ENCODE data around the gene CGB1.
A peak's percentile ranks its signal among the peaks of the same experiment; 100 is the strongest.

CGB1 gene

GRCh38 chr19:49036815-49037214 lies at the start of gene CGB1:
Gene CGB1, minus strand, starts transcription at chr19:49036895. Its CDS starts 184 bp downstream, at chr19:49036711.
- peak; percentile 40 for DNase-seq

- no peak for DNase-seq
These were observed 49.6 kb upstream of the CGB1 start for GRCh38 chr19:49086296-49086695.

DNA sequence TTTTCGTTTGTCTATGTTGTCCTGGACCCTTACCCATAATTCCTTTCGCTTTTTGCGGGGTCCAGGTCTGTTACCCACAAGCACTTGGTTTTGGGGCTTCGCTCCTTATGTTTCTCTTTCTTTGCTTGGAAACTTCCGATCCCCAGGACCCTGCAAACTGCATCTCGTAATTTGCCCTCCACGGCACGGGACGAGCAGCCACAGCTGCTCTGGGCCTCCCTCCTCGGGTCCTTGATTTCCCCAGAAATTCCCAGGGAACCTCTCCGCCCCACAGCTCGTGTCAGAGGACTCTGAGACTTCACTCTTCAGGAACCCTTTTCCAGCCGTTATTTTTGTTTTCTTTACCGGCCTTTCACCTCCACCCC lies 49.2 kb upstream of the CGB1 start:
- DNase-seq: no peak

DNA sequence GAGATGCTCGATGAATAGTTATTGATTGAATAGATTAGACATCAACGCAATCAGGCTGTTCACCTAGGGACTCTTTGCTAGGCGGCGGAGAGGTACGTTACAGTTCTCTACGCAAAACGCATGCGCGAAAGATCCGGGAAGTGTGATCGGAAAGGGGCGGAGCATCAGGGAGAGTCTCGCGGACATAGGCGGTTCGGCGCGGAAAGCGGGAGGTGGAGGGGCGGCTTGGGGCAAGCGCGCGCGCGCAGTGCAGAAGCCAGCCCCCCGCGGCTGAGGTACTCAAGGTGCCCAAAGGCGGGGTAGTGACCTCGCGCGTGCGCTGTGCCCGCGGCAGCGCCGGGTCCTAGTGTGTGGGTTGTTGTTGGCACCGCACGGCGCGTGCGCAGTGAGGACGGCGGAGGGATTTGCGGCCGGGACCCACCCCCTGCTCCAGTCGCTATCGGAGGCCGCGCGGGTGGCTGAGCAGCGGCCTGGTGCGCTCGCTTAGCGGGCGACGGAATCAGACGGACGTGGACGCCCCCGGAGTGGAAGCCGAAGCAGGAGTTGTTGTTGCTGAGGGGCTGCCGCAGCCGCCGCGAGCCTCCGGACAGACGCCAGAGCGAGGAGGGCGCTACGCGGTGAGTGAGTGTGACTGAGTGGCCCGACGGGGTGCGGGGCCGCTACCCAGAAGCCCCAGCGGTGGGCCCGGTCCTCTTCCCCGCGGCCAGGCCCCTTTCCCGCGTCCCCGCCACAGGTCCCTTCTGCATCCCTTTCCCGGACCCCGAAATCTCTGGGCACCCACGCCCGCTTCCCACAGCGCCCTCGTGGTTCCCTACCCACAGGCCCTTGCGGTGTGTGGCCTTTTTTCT lies 48.5 kb upstream of the CGB1 start, which contains the start of gene SNRNP70:
Gene SNRNP70 (plus strand): TSS at position 432 of the 848 bp plus-strand sequence. CDS start 964 bp downstream, outside the sequence.
- DNase-seq: peak; percentile 99

DNA sequence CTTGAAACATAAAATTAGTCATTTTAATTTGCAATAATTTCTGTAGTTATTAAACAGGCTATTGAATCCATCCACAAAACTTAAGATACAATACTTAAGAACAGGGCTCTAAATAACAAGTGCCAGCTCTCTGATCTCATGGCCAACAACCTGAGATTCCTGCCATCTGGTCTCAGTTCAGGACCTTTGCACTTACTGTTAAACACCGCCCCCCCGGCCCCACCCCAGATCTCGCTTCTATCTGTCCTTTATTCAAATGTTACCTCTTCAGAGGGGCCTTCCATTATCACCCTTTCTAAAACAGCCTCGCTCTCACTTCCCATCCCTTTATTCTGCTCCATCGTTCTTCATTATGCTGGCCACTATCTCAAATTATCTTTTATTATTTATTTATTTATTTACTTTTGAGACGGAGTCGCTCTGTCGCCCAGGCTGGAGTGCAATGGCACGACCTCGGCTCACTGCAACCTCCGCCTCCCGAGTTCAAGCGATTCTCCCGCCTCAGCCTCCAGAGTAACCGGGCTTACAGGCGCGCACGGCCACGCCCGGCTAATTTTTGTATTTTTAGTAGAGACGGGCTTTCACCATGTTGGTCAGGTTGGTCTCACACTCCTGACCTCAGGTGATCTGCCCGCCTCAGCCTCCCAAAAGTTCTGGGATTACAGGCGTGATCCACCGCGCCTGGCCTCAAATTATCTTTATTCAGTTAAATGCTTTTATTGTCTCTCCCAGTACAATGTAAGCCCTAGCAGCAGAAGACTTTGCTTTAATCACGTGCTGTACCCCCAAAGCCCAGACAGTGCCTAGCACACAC lies 47.7 kb upstream of the CGB1 start:
- DNase-seq: no peak

DNA sequence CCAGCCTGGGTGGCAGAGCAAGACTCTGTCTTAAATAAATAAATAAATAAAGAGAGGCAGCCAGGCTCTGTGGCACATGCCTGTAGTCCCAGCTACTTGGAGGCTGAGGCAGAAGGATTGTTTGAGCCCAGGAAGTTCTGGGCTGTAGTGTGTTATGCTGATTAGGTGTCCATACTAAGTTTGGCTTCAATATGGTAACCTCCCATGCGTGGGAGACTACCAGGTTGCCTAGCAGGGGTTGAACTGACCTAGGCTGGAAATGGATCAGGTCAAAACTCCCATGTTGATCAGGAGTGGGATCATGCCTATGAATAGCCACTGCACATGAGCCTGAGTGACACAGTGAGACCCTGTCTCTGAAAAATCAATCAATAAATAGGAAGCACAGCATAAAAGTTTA lies 44.6 kb upstream of the CGB1 start:
- no peak for DNase-seq

- DNase-seq: no peak
These were observed 43.7 kb upstream of the CGB1 start for GRCh38 chr19:49080392-49080791.

DNA sequence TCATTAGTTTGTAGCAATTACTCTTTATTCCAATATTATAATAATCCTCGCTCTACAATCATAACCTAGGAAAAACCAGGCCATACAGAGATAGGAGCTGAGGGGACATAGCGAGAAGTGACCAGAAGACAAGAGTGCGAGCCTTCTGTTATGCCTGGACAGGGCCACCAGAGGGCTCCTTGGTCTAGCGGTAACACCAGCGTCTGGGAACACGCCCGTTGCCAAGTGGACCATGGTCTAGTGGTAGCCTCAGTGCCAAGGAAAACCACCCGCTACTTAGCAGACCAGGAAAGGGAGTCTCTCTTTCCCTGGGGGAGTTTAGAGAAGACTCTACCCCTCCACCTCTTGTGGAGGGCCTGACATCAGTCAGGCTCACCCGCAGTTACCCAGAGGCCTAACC lies 38.2 kb upstream of the CGB1 start:
- peak; percentile 23 for DNase-seq

DNA sequence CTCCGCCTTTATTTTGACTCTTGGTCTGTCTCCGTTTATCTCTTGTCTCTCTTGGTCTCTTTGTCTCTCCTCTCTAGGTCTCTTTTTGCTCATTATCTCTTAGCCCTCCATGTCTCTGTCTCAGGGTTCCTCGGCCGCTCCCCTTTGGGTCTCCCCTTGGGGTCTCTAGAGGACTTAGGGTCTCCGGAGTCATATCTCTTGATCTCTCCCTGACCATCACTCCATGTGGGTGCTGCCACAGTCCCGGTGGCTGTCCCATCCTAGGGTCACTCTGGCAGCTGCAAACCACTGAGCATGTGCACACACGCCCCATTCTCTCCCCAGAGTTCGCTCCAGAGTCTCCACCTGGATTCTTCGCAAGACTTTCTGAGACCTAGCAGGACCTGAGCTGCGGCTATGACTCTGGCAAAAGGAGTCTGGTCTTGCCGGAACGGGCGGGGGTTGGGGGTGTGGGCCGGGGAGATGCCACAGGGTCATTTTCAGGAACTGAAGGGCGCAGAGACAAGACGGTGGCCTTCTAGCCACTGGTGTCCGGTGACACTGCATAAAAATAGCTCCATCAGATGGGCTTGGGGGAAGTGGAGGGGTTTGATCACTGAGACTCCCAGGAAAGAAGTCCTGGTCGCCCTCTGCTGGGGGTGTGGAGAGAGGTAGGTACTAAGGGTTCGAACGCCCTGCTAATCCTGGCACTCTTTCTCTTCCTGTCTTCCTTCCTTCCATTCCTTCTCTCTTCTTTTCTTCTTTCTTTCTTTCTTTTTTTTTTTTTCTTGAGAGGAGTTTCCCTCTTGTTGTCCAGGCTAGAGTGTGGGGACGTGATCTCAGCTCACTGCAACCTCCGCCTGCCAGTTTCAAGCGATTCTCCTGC lies 37.1 kb upstream of the CGB1 start:
- no peak for DNase-seq

DNA sequence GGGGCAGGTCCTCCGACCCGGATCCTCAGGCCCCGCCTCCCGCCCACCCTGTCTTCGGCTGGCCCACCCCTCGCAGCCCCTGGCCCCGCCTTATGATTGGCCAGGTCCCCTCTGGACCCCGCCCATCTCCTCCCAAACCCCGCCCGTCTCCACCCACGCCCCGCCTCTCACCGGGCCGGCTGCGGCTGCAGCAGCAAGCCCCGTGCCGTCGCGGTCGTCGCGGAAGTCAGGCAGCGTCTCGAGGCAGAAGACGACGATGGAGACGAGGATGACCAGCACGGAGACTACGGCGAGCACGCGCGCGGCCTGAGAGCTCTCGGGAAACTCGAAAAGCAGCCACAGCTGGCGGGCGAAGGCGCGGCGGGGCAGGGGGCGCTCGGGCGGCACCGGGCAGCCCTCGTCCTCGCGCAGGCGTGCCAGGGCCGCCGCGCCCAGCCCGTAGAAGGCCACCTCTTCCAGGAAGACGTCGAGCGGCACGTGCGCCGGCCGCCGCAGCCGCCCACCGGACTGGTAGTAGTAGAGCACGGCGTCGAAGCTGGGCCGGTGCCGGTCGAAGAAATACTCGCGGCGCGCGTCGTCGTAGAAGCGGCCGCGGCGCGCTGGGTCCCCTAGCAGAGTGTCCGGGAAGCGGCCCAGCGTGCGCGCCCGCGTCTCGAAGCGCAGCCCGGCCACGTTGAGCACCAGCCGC lies 35.3 kb upstream of the CGB1 start:
- peak; percentile 25 for DNase-seq

GRCh38 chr19:49070416-49070815 lies 33.7 kb upstream of the CGB1 start:
- DNase-seq: no peak

DNA sequence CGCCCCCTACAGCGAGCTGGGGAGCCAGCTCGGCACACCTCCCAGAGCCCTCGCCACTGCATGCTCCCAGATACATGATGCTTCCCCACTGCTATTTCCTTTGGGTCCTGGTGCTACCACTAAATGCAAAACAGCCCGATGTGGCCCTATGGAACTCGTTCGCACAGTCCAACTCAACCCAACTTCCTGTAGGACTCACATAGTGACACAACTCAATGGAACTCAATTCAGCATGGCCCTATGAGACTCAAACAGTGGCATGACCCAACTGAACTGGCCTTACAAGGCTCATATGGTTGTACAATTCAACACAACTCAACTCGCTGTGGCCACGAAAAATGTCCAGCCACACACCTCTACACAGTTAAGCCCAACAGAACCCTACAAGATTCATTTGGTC lies 32.3 kb upstream of the CGB1 start:
- no peak for DNase-seq

DNA sequence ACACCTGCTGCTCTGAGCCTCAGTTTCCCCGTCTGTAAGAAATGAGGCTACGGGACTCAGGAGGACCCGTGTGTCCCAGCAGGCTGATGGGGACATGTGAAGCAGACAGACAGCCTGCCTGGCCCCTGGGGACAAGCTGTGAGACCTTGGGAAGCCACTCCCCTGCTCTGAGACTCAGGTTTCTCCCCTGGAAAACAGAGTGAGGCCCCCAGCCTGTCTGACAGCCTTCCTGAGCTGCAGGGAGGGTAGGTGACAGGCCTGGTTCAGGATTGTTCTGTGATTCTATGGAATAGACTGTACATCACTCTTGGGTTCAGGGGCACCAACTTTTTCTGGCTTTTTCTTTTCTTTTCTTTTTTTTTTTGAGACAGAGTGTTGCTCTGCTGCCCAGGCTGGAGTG lies 30.9 kb upstream of the CGB1 start:
- DNase-seq: no peak

GRCh38 chr19:49065905-49066512 lies 29.3 kb upstream of the CGB1 start:
- DNase-seq: no peak

DNA sequence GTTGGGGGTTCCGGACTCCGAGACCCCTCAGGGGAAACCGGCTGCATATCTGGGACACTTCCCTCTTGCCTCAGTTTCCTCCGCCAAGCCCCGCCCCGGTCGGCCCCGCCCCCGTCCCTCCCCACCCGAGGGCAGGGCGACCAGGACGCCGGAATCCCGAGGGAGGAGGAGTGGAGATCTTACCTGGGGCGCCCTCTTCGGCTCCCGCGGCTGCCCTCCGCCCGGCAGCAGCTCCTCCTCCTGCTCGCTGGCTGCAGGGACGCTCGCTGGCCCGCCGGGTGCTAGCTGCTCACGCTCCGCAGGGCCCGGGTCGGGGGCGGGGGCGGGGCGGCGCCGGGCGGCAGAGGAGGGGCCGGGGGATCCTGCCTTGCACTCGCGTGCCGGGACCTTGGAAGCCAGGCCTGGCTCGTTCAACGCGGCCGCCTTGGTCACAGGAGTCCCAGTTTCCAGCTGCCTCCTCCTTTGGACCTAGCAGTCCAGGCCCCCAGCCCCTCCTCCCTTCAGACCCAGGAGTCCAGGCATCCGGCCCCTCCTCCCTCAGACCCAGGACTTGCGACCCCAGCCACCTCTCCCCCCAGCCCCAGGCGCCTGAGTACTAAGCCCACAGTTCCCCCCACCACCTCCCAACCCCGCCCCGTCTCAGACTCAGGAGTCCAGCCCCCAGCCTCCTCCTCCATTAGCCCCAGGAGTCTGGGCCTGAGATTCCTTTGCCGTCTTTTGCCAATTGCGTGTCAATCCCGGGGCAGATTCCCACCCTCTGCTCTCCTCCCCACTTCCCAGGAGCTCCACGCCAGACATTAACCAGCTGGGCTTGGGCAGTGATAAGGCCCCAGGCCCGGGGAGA lies 28.3 kb upstream of the CGB1 start, which contains the start of gene NTF4:
Gene NTF4 (minus strand): TSS at position 51 of the 844 bp plus-strand sequence. CDS start 2,821 bp downstream, outside the sequence.
- DNase-seq: no peak

DNA sequence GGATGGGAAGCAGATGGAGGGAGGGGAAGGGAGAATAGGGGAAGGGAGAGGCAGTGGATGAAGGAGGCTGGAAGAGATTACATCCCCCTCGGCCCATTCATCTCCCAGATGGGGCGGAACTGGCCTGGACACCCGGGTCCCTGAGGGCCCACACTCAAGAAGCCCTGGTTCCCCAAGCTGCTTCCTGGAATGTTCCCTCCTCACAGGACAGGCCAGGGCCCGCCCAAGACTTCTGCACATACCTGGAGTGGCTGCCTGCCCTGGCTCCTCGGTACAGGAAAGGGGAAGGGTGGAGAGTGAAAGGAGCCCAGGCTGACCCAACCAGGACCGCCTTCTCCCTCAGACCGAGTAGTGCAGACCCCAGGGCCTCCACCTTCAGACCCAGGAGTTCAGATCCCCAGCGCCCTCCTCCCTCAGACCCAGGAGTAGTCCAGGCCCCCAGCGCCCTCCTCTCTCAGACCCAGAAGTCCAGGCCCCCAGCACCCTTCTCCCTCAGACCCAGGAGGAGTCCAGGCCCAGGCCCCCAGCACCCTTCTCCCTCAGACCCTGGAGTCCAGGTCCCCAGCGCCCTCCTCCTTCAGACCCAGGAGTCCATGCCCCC lies 27.4 kb upstream of the CGB1 start:
- no peak for DNase-seq

DNA sequence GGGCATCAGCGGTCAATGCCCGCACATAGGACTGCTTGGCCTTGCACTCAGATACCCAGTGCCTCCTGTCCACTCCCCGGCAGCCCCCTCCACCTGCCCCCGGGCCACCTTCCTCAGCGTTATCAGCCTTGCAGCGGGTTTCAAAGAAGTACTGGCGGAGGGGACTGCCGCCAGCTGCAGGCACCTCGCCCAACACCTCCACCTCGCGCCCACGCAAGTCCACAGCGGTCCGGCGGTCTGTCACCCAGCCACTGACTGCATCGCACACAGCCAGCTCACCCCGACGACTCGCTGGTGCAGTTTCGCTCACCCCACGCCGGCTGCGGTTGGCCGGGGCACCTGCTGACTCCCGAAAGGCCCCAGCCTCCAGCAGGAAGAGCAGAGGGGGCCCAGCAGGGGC lies 24.8 kb upstream of the CGB1 start:
- no peak for DNase-seq

DNA sequence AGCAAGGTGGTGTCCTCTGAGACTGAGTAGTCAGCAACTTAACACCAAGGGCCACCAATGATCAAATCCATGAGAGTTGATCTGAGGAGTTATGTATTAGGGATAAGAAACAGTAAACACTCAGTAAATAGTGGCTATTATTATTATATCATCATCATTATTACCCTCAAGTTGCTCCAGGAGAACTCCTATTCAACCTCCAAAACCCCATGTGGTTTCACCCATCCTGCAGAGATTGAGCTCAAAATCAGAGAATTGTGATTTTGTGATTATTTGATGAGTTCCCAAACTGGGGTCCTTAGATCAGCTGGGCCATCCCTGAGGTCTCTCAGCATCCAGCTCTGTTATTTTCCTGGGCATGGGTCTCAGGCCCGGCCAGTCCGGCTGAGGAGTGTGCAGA lies 24.3 kb upstream of the CGB1 start:
- DNase-seq: no peak

DNA sequence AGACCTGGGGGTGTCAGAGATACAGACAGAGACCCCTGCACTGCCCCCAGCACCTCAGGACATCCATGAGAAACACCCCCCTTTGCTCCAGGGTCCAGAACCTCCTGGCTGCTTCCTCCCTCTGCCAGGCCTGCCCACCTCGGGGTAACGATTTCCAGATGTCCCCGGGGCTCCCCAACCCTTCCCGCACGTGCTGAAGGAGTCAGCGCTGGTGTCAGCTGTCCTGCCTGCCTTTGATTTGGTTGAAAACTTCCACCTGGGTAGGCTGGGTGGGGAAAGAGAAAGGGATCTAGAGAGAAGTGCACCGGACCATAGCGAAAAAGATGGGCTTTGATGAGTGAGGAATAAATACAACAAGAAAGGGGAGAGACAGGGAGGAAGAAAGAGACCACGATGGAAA lies 22.4 kb upstream of the CGB1 start:
- DNase-seq: no peak

- peak; percentile 22 for DNase-seq
These were observed 21.9 kb upstream of the CGB1 start for GRCh38 chr19:49058562-49058961.
